SJSA1 (cell line): ENCODE measurements around the gene ASAH2. TPM values are rescaled to one million over a fixed set of nuclear protein-coding genes. Genes with fewer than 3 reads are reported as not detected.

Source experiments
- DNase-seq, 2 experiments: peaks; one replicate each; pipeline ENCODE4 v3.0.0-alpha.2; 2015 to 2020; ENCODE audit warnings: low spot score in 2 of 2, low read depth in 1 of 2
- H3K27ac ChIP-seq: fragments of 250-450 bp; sonication (Bioruptor Pico); 2 replicates; pipeline ENCODE4 v1.5.1; 2020; ENCODE audit warnings: mild to moderate bottlenecking, moderate library complexity
- H3K27me3 ChIP-seq: fragments of 250-450 bp; sonication (Bioruptor Pico); replicated peaks from 2 replicates; pipeline ENCODE4 v1.5.1; 2020; ENCODE audit warnings: mild to moderate bottlenecking, moderate library complexity
- H3K36me3 ChIP-seq: fragments of 250-450 bp; sonication (Bioruptor Pico); 2 replicates; pipeline ENCODE4 v1.5.1; 2020; ENCODE audit warnings: mild to moderate bottlenecking
- H3K4me1 ChIP-seq: fragments of 250-450 bp; sonication (Bioruptor Pico); replicated peaks from 2 replicates; pipeline ENCODE4 v1.6.1; 2021; ENCODE audit warnings: mild to moderate bottlenecking
- H3K4me3 ChIP-seq: fragments of 250-450 bp; sonication (Bioruptor Pico); 2 replicates; pipeline ENCODE4 v1.5.1; 2020; ENCODE audit warnings: mild to moderate bottlenecking
- H3K9me3 ChIP-seq: fragments of 250-450 bp; sonication (Bioruptor Pico); replicated peaks from 2 replicates; pipeline ENCODE4 v1.5.1; 2020; ENCODE audit warnings: mild to moderate bottlenecking
- total RNA-seq: library from RNA; depleted of rRNA; stranded (reverse); fragments of >200 nt; shearing (Covaris generic); gene quantifications from 2 replicates; pipeline ENCODE4 v1.2.3, GENCODE V29; 2014; rRNA removed

Gene ASAH2
- total RNA-seq, 1 experiment from 2014 or later = 1.9 TPM

DNA sequence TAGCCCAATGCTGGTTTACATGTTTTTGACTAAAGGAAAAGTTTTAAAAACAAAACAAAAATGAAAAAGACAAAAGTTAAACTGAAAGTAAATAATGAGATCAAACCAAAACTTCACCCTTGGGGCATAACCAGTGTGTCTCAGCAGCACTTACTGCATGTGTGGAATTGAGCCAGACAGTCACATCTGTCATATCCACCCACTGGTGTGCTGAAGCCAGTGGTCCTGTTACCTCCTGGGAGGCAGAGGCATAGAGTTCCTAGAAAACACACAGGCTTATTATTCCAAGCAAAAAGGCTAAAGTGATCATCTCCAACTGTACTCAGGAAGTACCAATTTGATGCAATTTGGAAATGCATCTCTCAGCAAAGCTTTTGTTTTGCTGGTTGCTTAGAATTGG lies 40.4 kb downstream of the ASAH2 start:
- no peak overlapping the region for H3K4me3 ChIP-seq
- no peak for DNase-seq
- peaks cover 8% of the 10 kb centered on the region for H3K27me3 ChIP-seq
- H3K27ac ChIP-seq = no peak overlapping the region
- H3K4me1 ChIP-seq = no peaks in the 10 kb centered on the region
- no peaks in the 10 kb centered on the region for H3K9me3 ChIP-seq
- no peaks in the 10 kb centered on the region for H3K36me3 ChIP-seq

Other genes with a start within 250 kb of the ASAH2 start
- 20.8 and 22.3 TPM in 2 replicates for gene WASHC2A, start 183.6 kb downstream of the ASAH2 start, total RNA-seq